HCT116 (cell line): ENCODE data around the gene CT47C1. TPM values are rescaled to one million over a fixed set of nuclear protein-coding genes. Genes with fewer than 3 reads are reported as not detected.

ENCODE experiments used
- ATAC-seq: fragments of 200-7000 bp; cut with Tn5 transposase; 2 replicates; pipeline ENCODE4 v1.9.1; 2020; ENCODE audit warnings: mild to moderate bottlenecking, moderate library complexity
- BruUV-seq: library from RNA; stranded (reverse); fragments of 400-500 nt; replicated peaks from 2 replicates; lab custom pipeline; 2021; lab: Mats Ljungman, UMichigan
- CTCF ChIA-PET: fragments of 300-600 bp; sonication (Branson Sonifier 250); formaldehyde crosslinking; loops from one replicate; lab custom pipeline; 2021; ENCODE audit warnings: antibody characterized with exemption; lab: Charles Lee
- POLR2A ChIA-PET: fragments of 300-600, 350-600 bp; sonication (Branson Sonifier 250); formaldehyde crosslinking; loops from one replicate; lab custom pipeline; 2021; ENCODE audit warnings: antibody characterized with exemption; lab: Charles Lee
- RAD21 ChIA-PET, 2 experiments: fragments of 300-600 bp; sonication (Branson Sonifier 250); formaldehyde crosslinking; loops; one replicate each; lab custom pipeline; 2023; ENCODE audit warnings: low total read pairs in 2 of 2; ENCODE audit not compliant: uncharacterized antibody in 2 of 2, unreplicated experiment in 2 of 2, low non-redundant PET in 1 of 2; lab: Charles Lee
- DNase-seq: peaks from one replicate; pipeline ENCODE4 v3.0.0-alpha.2; 2010; ENCODE audit warnings: low read depth, low spot score
- H2AFZ ChIP-seq: fragments of 200-600 bp; shearing (Covaris generic), sonication (generic); 2 replicates; pipeline ENCODE4 v1.6.1; 2017; ENCODE audit warnings: low read depth, mixed run types, mixed read lengths, antibody characterized with exemption, low read length; ENCODE audit not compliant: poor library complexity, severe bottlenecking
- H3K27ac ChIP-seq: 2 replicates; pipeline ENCODE4 v1.5.1; 2012; ENCODE audit warnings: low read depth, low read length
- H3K27me3 ChIP-seq: fragments of 200-600 bp; sonication (generic); 2 replicates; pipeline ENCODE4 v1.6.1; 2016; ENCODE audit warnings: mixed run types, low read length, mixed read lengths; ENCODE audit not compliant: insufficient read depth
- H3K36me3 ChIP-seq, 2 experiments: fragments of 200-500 bp in 1 of 2; fragments of 200-600 bp in 1 of 2; sonication (Bioruptor generic) in 1 of 2; sonication (generic) in 1 of 2; 2 replicates each; pipeline versions ENCODE4 v1.5.1 to v1.6.1; 2014 to 2016; ENCODE audit warnings: low read length in 2 of 2, inconsistent platforms in 1 of 2, mixed read lengths in 1 of 2, mixed run types in 1 of 2; ENCODE audit not compliant: insufficient read depth in 2 of 2, control insufficient read depth in 1 of 2
- H3K4me1 ChIP-seq, 2 experiments: fragments of 200-600 bp in 1 of 2; sonication (generic) in 1 of 2; 2 replicates each; pipeline versions ENCODE4 v1.5.1 to v1.6.1; 2012 to 2017; ENCODE audit warnings: low read length in 2 of 2, inconsistent platforms in 1 of 2, mild to moderate bottlenecking in 1 of 2, mixed read lengths in 1 of 2, mixed run types in 1 of 2, moderate library complexity in 1 of 2; ENCODE audit not compliant: insufficient read depth in 2 of 2, control insufficient read depth in 1 of 2
- H3K4me2 ChIP-seq: fragments of 200-600 bp; sonication (generic); 2 replicates; pipeline ENCODE4 v1.6.1; 2017; ENCODE audit warnings: mixed run types, low read length, mixed read lengths
- H3K4me3 ChIP-seq, 2 experiments: fragments of 200-600 bp in 1 of 2; sonication (generic) in 1 of 2; replicated peaks in 1 of 2; 2 replicates each; pipeline ENCODE4 v1.5.1; 2011 to 2016; ENCODE audit warnings: low read length in 2 of 2, control low read depth in 1 of 2, low read depth in 1 of 2, mild to moderate bottlenecking in 1 of 2, mixed read lengths in 1 of 2, mixed run types in 1 of 2
- H3K79me2 ChIP-seq: fragments of 200-600 bp; sonication (generic); 2 replicates; pipeline ENCODE4 v1.6.1; 2017; ENCODE audit warnings: mild to moderate bottlenecking, mixed run types, low read length, moderate library complexity, mixed read lengths; ENCODE audit not compliant: insufficient read depth
- H3K9ac ChIP-seq: fragments of 200-600 bp; sonication (generic); 2 replicates; pipeline ENCODE4 v1.6.1; 2016; ENCODE audit warnings: low read length, mixed read lengths
- H3K9me2 ChIP-seq: fragments of 200-600 bp; sonication (generic), shearing (Covaris generic); 2 replicates; pipeline ENCODE4 v1.6.1; 2017; ENCODE audit warnings: mixed run types, mild to moderate bottlenecking, moderate library complexity; ENCODE audit not compliant: insufficient read depth
- H3K9me3 ChIP-seq, 2 experiments: fragments of 200-500 bp in 1 of 2; fragments of 200-600 bp in 1 of 2; sonication (Bioruptor generic) in 1 of 2; sonication (generic) in 1 of 2; 2 replicates each; pipeline ENCODE4 v1.6.1; 2014 to 2017; ENCODE audit warnings: low read length in 2 of 2, mixed read lengths in 2 of 2, inconsistent platforms in 1 of 2, low read depth in 1 of 2, mild to moderate bottlenecking in 1 of 2, mixed run types in 1 of 2, moderate library complexity in 1 of 2; ENCODE audit not compliant: control insufficient read depth in 1 of 2, insufficient read depth in 1 of 2
- H4K20me1 ChIP-seq: fragments of 200-600 bp; sonication (generic), shearing (Covaris generic); 2 replicates; pipeline ENCODE4 v1.6.1; 2017; ENCODE audit warnings: mixed run types, mild to moderate bottlenecking, moderate library complexity; ENCODE audit not compliant: insufficient read depth
- CBX3 ChIP-seq: IDR thresholded peaks from 2 replicates; pipeline ENCODE4 v1.6.1; 2012; ENCODE audit warnings: low read depth
- CEBPB ChIP-seq: IDR thresholded peaks from 2 replicates; pipeline ENCODE4 v1.6.1; 2012; ENCODE audit warnings: low read depth
- CTCF ChIP-seq, 3 experiments: fragments of 200-600 bp in 1 of 3; sonication (generic) in 1 of 3; IDR thresholded peaks in 2 of 3; conservative IDR thresholded peaks in 1 of 3; 2 replicates each; pipeline ENCODE4 v1.5.1; 2012 to 2017; ENCODE audit warnings: low read depth in 2 of 3, low read length in 2 of 3, antibody characterized with exemption in 1 of 3, borderline replicate concordance in 1 of 3, control low read depth in 1 of 3, mild to moderate bottlenecking in 1 of 3, mixed read lengths in 1 of 3, mixed run types in 1 of 3, moderate library complexity in 1 of 3; ENCODE audit not compliant: insufficient read depth in 1 of 3
- FOSL1 ChIP-seq: IDR thresholded peaks from 2 replicates; pipeline ENCODE4 v1.6.1; 2012; ENCODE audit warnings: low read depth
- RAD21 ChIP-seq: IDR thresholded peaks from 2 replicates; pipeline ENCODE4 v1.6.1; 2012; ENCODE audit warnings: low read depth, mild to moderate bottlenecking
- SIN3A ChIP-seq: IDR thresholded peaks from 2 replicates; pipeline ENCODE4 v1.6.1; 2012; ENCODE audit warnings: low read depth
- SP1 ChIP-seq: IDR thresholded peaks from 2 replicates; pipeline ENCODE4 v1.6.1; 2012; ENCODE audit warnings: low read depth
- YY1 ChIP-seq: IDR thresholded peaks from 2 replicates; pipeline ENCODE4 v1.6.1; 2011; ENCODE audit warnings: low read length, low read depth, moderate library complexity, mild to moderate bottlenecking; ENCODE audit not compliant: insufficient replicate concordance; ENCODE audit errors: extremely low read depth
- ZNF274 ChIP-seq: fragments of 200-500 bp; sonication (Bioruptor generic); IDR thresholded peaks from 2 replicates; pipeline ENCODE4 v1.6.1; 2014; ENCODE audit warnings: mild to moderate bottlenecking, low read depth, low read length, inconsistent platforms
- intact Hi-C: fragments of 100-400 bp; cut with micrococcal nuclease; formaldehyde crosslinking; loops from 2 replicates; pipeline ENCODE4 v1.10.0; 2022
- total RNA-seq: library from RNA; stranded (reverse); gene quantifications from one replicate; pipeline ENCODE4 v1.2.1, GENCODE V29; 2021; ENCODE audit not compliant: unreplicated experiment

Gene CT47C1
- total RNA-seq, 1 experiment from 2014 or later = not detected

- ChIA-PET RAD21 (no interaction called here), POLR2A (no interaction called here), CTCF (no interaction called here)
- no peak for TF ChIP-seq CBX3
- TF ChIP-seq SP1 = no peak
- TF ChIP-seq YY1 = no peak
- no peak for TF ChIP-seq RAD21
- TF ChIP-seq CEBPB = no peak
- TF ChIP-seq SIN3A = no peak
- TF ChIP-seq CTCF (IDR thresholded peaks at IDR 0.05 in 2 of 3, conservative IDR thresholded peaks at IDR 0.05 in 1 of 3; ENCODE audit: borderline replicate concordance in 1 of 3, insufficient read depth in 1 of 3, low read depth in 2 of 3, low read length in 2 of 3) = no peak
- TF ChIP-seq ZNF274 = no peak
- TF ChIP-seq FOSL1 = no peak
- BruUV-seq = no TSS peak
- Histone ChIP-seq H3K79me2 (no peaks in the 10 kb centered on the region), H3K27me3 (no peaks in the 10 kb centered on the region), H2AFZ (no peak overlapping the region), H3K36me3 (no peaks in the 10 kb centered on the region), H3K9me3 (no peaks in the 10 kb centered on the region), H3K9ac (no peak overlapping the region), H3K4me2 (no peak overlapping the region), H3K4me1 (no peaks in the 10 kb centered on the region), H3K9me2 (no peaks in the 10 kb centered on the region), H3K27ac (no peak overlapping the region), H4K20me1 (no peaks in the 10 kb centered on the region), H3K4me3 (no peak overlapping the region)
- DNase-seq (no peak), ATAC-seq (no peak)
- intact Hi-C loops = no loop called here
Observed at GRCh38 chrX:119055687-119056086, 17.1 kb upstream of the CT47C1 start.
